Upper lobe of left lung (tissue), 6 donors: ENCODE measurements around the gene KDM2A. TPM values are rescaled to one million over a fixed set of nuclear protein-coding genes. Genes with fewer than 3 reads are reported as not detected.
A peak's percentile ranks its signal among the peaks of the same experiment; 100 is the strongest.

Experiments used
- ATAC-seq, 2 donors: fragments of 200-7000 bp; cut with Tn5 transposase; one replicate each; pipeline ENCODE4 v1.9.1; 2022; ENCODE audit warnings: mild to moderate bottlenecking in 2 of 2, moderate library complexity in 2 of 2; ENCODE audit not compliant: low FRiP score in 2 of 2
- DNase-seq, 2 donors: peaks; one replicate each; pipeline ENCODE4 v3.0.0-alpha.2; 2019 to 2020
- H3K27ac ChIP-seq, 4 donors: fragments of 200-600 bp; sonication (generic); one replicate each; pipeline ENCODE4 v1.5.1; 2016 to 2019
- H3K27me3 ChIP-seq, 4 donors: fragments of 200-600 bp; sonication (generic); one replicate each; pipeline ENCODE4 v1.5.1; 2017 to 2019
- H3K36me3 ChIP-seq, 4 donors: fragments of 200-600 bp; sonication (generic); one replicate each; pipeline ENCODE4 v1.5.1; 2016 to 2019
- H3K4me1 ChIP-seq, 4 donors: fragments of 200-600 bp; sonication (generic); one replicate each; pipeline ENCODE4 v1.5.1; 2018 to 2019
- H3K4me3 ChIP-seq, 4 donors: fragments of 200-600 bp; sonication (generic); one replicate each; pipeline ENCODE4 v1.5.1; 2017 to 2019; ENCODE audit warnings: mild to moderate bottlenecking in 2 of 4, moderate library complexity in 1 of 4
- H3K9me3 ChIP-seq, 4 donors: fragments of 200-600 bp; sonication (generic); one replicate each; pipeline ENCODE4 v1.5.1; 2018 to 2019
- CTCF ChIP-seq, 6 experiments: fragments of 450-650 bp in 4 of 6; fragments of 200-600 bp in 2 of 6; sonication (generic) in 2 of 6; IDR thresholded peaks; one replicate each; pipeline ENCODE4 v1.5.1; 2016 to 2019; ENCODE audit warnings: antibody characterized with exemption in 6 of 6
- EP300 ChIP-seq, 4 donors: sonication (generic); formaldehyde crosslinking; IDR thresholded peaks; one replicate each; pipeline ENCODE4 v1.5.1; 2017; ENCODE audit warnings: antibody characterized with exemption in 4 of 4, control low read depth in 2 of 4
- POLR2A ChIP-seq, 4 donors: fragments of 450-650 bp; IDR thresholded peaks; one replicate each; pipeline ENCODE4 v1.5.1; 2016 to 2017; ENCODE audit warnings: antibody characterized with exemption in 4 of 4, mild to moderate bottlenecking in 2 of 4
- POLR2AphosphoS5 ChIP-seq, 2 donors: sonication (generic); formaldehyde crosslinking; IDR thresholded peaks; one replicate each; pipeline ENCODE4 v1.5.1; 2017; ENCODE audit warnings: antibody characterized with exemption in 2 of 2
- WGBS, 2 donors: methylation state at CpG; one replicate each; pipeline ENCODE4 v1.1.5; 2017 to 2018; 5-methylcytosine and 5-hydroxymethylcytosine counted together
- total RNA-seq, 6 donors: library from RNA; depleted of rRNA in 4 of 6; stranded (reverse); fragments of >200 nt in 4 of 6; gene quantifications; one replicate each; pipeline versions ENCODE4 v1.1.0 to v1.2.1, GENCODE V29; 2016 to 2021
- donor health status: DM: no; HTN: no; CAD: no; lungs with moderate emphysema.
- donor health status: DM: no; HTN: yes; CAD: no; lungs with severe emphysema.

The KDM2A gene
- total RNA-seq, 6 donors from 2014 or later: 63.1 to 229 (median 74.0) TPM

GRCh38 chr11:67282155-67282875, 163.3 kb downstream of the KDM2A start:
- H3K9me3 ChIP-seq: no peaks in the 10 kb centered on the region
- H3K27me3 ChIP-seq: no peaks in the 10 kb centered on the region
- H3K36me3 ChIP-seq: peaks cover 56 to 89% (median 79%) of the 10 kb centered on the region in 4 donors
- DNase-seq (peak in 1 of 2 donors; percentile 29), ATAC-seq (no peak)
- TF ChIP-seq POLR2A (IDR thresholded peaks at IDR 0.05) (no peak), POLR2AphosphoS5 (IDR thresholded peaks at IDR 0.05) (no peak), EP300 (IDR thresholded peaks at IDR 0.05) (no peak), CTCF (IDR thresholded peaks at IDR 0.05) (no peak)
- peaks cover 37 to 73% (median 53%) of the 10 kb centered on the region in 4 donors for H3K4me1 ChIP-seq
- peak overlapping the region; percentile 92 to 99 (median 97) for H3K27ac ChIP-seq
- no peak overlapping the region for H3K4me3 ChIP-seq
- 83 to 93% methylated on average over 13 to 14 of the region's 20 CpGs for WGBS, 2 donors

- DNase-seq (peak in 1 of 2 donors; percentile 35), ATAC-seq (no peak)
- TF ChIP-seq CTCF (IDR thresholded peaks at IDR 0.05) (no peak), POLR2AphosphoS5 (IDR thresholded peaks at IDR 0.05) (no peak), EP300 (IDR thresholded peaks at IDR 0.05) (no peak), POLR2A (IDR thresholded peaks at IDR 0.05) (no peak)
- WGBS, 2 donors: 91% methylated on average over 11 of the region's 11 CpGs; no CpG with 5 or more reads in 1 of the 2 donors
- H3K9me3 ChIP-seq: no peaks in the 10 kb centered on the region
- peaks cover 56 to 89% (median 79%) of the 10 kb centered on the region in 4 donors for H3K36me3 ChIP-seq
- peaks cover 38 to 73% (median 53%) of the 10 kb centered on the region in 4 donors for H3K4me1 ChIP-seq
- peak overlapping the region; percentile 92 to 99 (median 97) for H3K27ac ChIP-seq
- H3K4me3 ChIP-seq: no peak overlapping the region
- H3K27me3 ChIP-seq: no peaks in the 10 kb centered on the region
Observed at GRCh38 chr11:67282876-67283371, 163.9 kb downstream of the KDM2A start.

DNA sequence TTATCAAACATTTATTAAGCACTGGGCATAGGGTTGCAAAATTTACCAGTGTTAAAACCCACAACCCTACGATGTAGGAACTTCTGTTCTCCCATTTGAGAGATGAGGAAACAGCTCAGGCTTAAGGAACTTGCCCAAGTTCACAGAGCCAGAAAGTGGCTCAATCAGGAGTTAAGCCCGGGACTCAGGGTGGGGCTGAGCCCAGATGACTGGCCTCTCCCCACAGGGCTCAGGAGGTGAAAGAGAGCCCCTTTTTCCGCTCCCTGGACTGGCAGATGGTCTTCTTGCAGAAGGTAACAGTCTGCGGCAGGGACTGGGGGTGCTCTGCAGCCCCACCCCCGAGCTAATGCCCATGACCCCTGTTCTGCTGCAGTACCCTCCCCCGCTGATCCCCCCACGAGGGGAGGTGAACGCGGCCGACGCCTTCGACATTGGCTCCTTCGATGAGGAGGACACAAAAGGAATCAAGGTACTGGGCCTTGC, 164.5 kb downstream of the KDM2A start:
- WGBS, 2 donors: 79 to 85% methylated on average over 11 to 13 of the region's 13 CpGs
- Histone ChIP-seq H3K9me3 (no peaks in the 10 kb centered on the region), H3K4me3 (peak overlapping the region in 1 of 4 donors; percentile 17), H3K27me3 (no peaks in the 10 kb centered on the region), H3K27ac (peak overlapping the region; percentile 92 to 99 (median 97)), H3K4me1 (peaks cover 36 to 72% (median 53%) of the 10 kb centered on the region in 4 donors), H3K36me3 (peaks cover 56 to 86% (median 78%) of the 10 kb centered on the region in 4 donors)
- TF ChIP-seq POLR2AphosphoS5 (IDR thresholded peaks at IDR 0.05): peak in 1 of 2 donors; percentile 29
- peak in 1 of 4 donors; percentile 22 for TF ChIP-seq EP300 (IDR thresholded peaks at IDR 0.05)
- no peak for TF ChIP-seq CTCF (IDR thresholded peaks at IDR 0.05)
- TF ChIP-seq POLR2A (IDR thresholded peaks at IDR 0.05): no peak
- ATAC-seq (peak in 1 of 2 donors; percentile 59), DNase-seq (no peak)

- WGBS, 2 donors: 84 to 93% methylated on average over 20 to 45 of the region's 45 CpGs
- DNase-seq (peak in 1 of 2 donors; percentile 83), ATAC-seq (no peak)
- no peaks in the 10 kb centered on the region for H3K27me3 ChIP-seq
- H3K4me3 ChIP-seq: peak overlapping the region in 3 of 4 donors; percentile 0 to 28 (median 23)
- peak overlapping the region; percentile 92 to 99 (median 97) for H3K27ac ChIP-seq
- H3K9me3 ChIP-seq: no peaks in the 10 kb centered on the region
- peaks cover 50 to 72% (median 65%) of the 10 kb centered on the region in 4 donors for H3K36me3 ChIP-seq
- peaks cover 29 to 66% (median 48%) of the 10 kb centered on the region in 4 donors for H3K4me1 ChIP-seq
- TF ChIP-seq POLR2AphosphoS5 (IDR thresholded peaks at IDR 0.05): no peak
- no peak for TF ChIP-seq POLR2A (IDR thresholded peaks at IDR 0.05)
Observed at GRCh38 chr11:67284811-67285540, 165.9 kb downstream of the KDM2A start.
